Measurements from ENCODE around the gene LHCGR. TPM values are rescaled to one million over a fixed set of nuclear protein-coding genes. Genes with fewer than 3 reads are reported as not detected.

The LHCGR gene
- total RNA-seq, 1 experiment from 2014 or later: 0.31 TPM

GRCh38 chr2:48694149-48694548 lies 61.4 kb downstream of the LHCGR start:
- H3K27ac Mint-ChIP-seq: peak overlapping the region; percentile 21; the same call in 1 of the 2 replicates
- peak; percentile 57 for ATAC-seq
- H3K4me3 Mint-ChIP-seq: no peak overlapping the region
- peaks cover 41% of the 10 kb centered on the region for H3K4me1 Mint-ChIP-seq
- CTCF ChIA-PET: no interaction called here
- TF ChIP-seq, protein P1, sequence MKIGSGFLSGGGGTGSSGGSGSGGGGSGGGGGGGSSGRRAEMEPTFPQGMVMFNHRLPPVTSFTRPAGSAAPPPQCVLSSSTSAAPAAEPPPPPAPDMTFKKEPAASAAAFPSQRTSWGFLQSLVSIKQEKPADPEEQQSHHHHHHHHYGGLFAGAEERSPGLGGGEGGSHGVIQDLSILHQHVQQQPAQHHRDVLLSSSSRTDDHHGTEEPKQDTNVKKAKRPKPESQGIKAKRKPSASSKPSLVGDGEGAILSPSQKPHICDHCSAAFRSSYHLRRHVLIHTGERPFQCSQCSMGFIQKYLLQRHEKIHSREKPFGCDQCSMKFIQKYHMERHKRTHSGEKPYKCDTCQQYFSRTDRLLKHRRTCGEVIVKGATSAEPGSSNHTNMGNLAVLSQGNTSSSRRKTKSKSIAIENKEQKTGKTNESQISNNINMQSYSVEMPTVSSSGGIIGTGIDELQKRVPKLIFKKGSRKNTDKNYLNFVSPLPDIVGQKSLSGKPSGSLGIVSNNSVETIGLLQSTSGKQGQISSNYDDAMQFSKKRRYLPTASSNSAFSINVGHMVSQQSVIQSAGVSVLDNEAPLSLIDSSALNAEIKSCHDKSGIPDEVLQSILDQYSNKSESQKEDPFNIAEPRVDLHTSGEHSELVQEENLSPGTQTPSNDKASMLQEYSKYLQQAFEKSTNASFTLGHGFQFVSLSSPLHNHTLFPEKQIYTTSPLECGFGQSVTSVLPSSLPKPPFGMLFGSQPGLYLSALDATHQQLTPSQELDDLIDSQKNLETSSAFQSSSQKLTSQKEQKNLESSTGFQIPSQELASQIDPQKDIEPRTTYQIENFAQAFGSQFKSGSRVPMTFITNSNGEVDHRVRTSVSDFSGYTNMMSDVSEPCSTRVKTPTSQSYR (CRISPR knock-in tag; IDR thresholded peaks at IDR 0.05): no peak
- no peak for TF ChIP-seq E2F5 (CRISPR knock-in tag; IDR thresholded peaks at IDR 0.05)
- TF ChIP-seq TEAD4 (CRISPR knock-in tag; IDR thresholded peaks at IDR 0.05): no peak
- TF ChIP-seq RELA (CRISPR knock-in tag; IDR thresholded peaks at IDR 0.05; ENCODE audit: borderline replicate concordance): no peak
- TF ChIP-seq FOXP1 (CRISPR knock-in tag; IDR thresholded peaks at IDR 0.05; ENCODE audit: borderline replicate concordance): no peak
- no peak for TF ChIP-seq FOXP4 (CRISPR knock-in tag; IDR thresholded peaks at IDR 0.05)
- TF ChIP-seq, protein P2, sequence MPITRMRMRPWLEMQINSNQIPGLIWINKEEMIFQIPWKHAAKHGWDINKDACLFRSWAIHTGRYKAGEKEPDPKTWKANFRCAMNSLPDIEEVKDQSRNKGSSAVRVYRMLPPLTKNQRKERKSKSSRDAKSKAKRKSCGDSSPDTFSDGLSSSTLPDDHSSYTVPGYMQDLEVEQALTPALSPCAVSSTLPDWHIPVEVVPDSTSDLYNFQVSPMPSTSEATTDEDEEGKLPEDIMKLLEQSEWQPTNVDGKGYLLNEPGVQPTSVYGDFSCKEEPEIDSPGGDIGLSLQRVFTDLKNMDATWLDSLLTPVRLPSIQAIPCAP (CRISPR knock-in tag; IDR thresholded peaks at IDR 0.05): no peak
- TF ChIP-seq TP53 (CRISPR knock-in tag; IDR thresholded peaks at IDR 0.05): no peak
- TF ChIP-seq ZNF219 (CRISPR knock-in tag; IDR thresholded peaks at IDR 0.05; ENCODE audit: borderline replicate concordance): no peak
- no peak for TF ChIP-seq JAZF1 (CRISPR knock-in tag; IDR thresholded peaks at IDR 0.05)
- TF ChIP-seq, protein P3, sequence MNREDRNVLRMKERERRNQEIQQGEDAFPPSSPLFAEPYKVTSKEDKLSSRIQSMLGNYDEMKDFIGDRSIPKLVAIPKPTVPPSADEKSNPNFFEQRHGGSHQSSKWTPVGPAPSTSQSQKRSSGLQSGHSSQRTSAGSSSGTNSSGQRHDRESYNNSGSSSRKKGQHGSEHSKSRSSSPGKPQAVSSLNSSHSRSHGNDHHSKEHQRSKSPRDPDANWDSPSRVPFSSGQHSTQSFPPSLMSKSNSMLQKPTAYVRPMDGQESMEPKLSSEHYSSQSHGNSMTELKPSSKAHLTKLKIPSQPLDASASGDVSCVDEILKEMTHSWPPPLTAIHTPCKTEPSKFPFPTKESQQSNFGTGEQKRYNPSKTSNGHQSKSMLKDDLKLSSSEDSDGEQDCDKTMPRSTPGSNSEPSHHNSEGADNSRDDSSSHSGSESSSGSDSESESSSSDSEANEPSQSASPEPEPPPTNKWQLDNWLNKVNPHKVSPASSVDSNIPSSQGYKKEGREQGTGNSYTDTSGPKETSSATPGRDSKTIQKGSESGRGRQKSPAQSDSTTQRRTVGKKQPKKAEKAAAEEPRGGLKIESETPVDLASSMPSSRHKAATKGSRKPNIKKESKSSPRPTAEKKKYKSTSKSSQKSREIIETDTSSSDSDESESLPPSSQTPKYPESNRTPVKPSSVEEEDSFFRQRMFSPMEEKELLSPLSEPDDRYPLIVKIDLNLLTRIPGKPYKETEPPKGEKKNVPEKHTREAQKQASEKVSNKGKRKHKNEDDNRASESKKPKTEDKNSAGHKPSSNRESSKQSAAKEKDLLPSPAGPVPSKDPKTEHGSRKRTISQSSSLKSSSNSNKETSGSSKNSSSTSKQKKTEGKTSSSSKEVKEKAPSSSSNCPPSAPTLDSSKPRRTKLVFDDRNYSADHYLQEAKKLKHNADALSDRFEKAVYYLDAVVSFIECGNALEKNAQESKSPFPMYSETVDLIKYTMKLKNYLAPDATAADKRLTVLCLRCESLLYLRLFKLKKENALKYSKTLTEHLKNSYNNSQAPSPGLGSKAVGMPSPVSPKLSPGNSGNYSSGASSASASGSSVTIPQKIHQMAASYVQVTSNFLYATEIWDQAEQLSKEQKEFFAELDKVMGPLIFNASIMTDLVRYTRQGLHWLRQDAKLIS (CRISPR knock-in tag; IDR thresholded peaks at IDR 0.05; ENCODE audit: borderline replicate concordance): no peak
- TF ChIP-seq IRF2 (CRISPR knock-in tag; IDR thresholded peaks at IDR 0.05; ENCODE audit: borderline replicate concordance, low read depth): no peak
- TF ChIP-seq, protein P4, sequence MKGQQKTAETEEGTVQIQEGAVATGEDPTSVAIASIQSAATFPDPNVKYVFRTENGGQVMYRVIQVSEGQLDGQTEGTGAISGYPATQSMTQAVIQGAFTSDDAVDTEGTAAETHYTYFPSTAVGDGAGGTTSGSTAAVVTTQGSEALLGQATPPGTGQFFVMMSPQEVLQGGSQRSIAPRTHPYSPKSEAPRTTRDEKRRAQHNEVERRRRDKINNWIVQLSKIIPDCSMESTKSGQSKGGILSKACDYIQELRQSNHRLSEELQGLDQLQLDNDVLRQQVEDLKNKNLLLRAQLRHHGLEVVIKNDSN (CRISPR knock-in tag; IDR thresholded peaks at IDR 0.05): no peak
- no peak for TF ChIP-seq ZSCAN18 (CRISPR knock-in tag; IDR thresholded peaks at IDR 0.05)
- TF ChIP-seq PRRX2 (CRISPR knock-in tag; IDR thresholded peaks at IDR 0.05): no peak
- no peak for TF ChIP-seq FOXJ3 (CRISPR knock-in tag; IDR thresholded peaks at IDR 0.05; ENCODE audit: borderline replicate concordance)
- TF ChIP-seq, protein P5, sequence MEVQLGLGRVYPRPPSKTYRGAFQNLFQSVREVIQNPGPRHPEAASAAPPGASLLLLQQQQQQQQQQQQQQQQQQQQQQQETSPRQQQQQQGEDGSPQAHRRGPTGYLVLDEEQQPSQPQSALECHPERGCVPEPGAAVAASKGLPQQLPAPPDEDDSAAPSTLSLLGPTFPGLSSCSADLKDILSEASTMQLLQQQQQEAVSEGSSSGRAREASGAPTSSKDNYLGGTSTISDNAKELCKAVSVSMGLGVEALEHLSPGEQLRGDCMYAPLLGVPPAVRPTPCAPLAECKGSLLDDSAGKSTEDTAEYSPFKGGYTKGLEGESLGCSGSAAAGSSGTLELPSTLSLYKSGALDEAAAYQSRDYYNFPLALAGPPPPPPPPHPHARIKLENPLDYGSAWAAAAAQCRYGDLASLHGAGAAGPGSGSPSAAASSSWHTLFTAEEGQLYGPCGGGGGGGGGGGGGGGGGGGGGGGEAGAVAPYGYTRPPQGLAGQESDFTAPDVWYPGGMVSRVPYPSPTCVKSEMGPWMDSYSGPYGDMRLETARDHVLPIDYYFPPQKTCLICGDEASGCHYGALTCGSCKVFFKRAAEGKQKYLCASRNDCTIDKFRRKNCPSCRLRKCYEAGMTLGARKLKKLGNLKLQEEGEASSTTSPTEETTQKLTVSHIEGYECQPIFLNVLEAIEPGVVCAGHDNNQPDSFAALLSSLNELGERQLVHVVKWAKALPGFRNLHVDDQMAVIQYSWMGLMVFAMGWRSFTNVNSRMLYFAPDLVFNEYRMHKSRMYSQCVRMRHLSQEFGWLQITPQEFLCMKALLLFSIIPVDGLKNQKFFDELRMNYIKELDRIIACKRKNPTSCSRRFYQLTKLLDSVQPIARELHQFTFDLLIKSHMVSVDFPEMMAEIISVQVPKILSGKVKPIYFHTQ (CRISPR knock-in tag; IDR thresholded peaks at IDR 0.05): no peak
- TF ChIP-seq, protein P6, sequence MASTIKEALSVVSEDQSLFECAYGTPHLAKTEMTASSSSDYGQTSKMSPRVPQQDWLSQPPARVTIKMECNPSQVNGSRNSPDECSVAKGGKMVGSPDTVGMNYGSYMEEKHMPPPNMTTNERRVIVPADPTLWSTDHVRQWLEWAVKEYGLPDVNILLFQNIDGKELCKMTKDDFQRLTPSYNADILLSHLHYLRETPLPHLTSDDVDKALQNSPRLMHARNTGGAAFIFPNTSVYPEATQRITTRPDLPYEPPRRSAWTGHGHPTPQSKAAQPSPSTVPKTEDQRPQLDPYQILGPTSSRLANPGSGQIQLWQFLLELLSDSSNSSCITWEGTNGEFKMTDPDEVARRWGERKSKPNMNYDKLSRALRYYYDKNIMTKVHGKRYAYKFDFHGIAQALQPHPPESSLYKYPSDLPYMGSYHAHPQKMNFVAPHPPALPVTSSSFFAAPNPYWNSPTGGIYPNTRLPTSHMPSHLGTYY (CRISPR knock-in tag; IDR thresholded peaks at IDR 0.05): no peak
- TF ChIP-seq CBFB (CRISPR knock-in tag; IDR thresholded peaks at IDR 0.05; ENCODE audit: low read depth): no peak
- TF ChIP-seq NR2C2 (CRISPR knock-in tag; IDR thresholded peaks at IDR 0.05): no peak
- POLR2A ChIA-PET: no interaction called here
- no peaks in the 10 kb centered on the region for H3K9me3 Mint-ChIP-seq
- DNase-seq (ENCODE audit: low spot score): no peak
- H3K36me3 Mint-ChIP-seq: no peaks in the 10 kb centered on the region
- H3K27me3 Mint-ChIP-seq (ENCODE audit: low read depth): no peaks in the 10 kb centered on the region
